ENCODE measurements around the gene MRPL58. TPM values are rescaled to one million over a fixed set of nuclear protein-coding genes. Genes with fewer than 3 reads are reported as not detected.
A peak's percentile ranks its signal among the peaks of the same experiment; 100 is the strongest.

MRPL58 gene
- polyA plus RNA-seq, 3 donors, result 18.9 to 52.6 (median 44.4) TPM

DNA sequence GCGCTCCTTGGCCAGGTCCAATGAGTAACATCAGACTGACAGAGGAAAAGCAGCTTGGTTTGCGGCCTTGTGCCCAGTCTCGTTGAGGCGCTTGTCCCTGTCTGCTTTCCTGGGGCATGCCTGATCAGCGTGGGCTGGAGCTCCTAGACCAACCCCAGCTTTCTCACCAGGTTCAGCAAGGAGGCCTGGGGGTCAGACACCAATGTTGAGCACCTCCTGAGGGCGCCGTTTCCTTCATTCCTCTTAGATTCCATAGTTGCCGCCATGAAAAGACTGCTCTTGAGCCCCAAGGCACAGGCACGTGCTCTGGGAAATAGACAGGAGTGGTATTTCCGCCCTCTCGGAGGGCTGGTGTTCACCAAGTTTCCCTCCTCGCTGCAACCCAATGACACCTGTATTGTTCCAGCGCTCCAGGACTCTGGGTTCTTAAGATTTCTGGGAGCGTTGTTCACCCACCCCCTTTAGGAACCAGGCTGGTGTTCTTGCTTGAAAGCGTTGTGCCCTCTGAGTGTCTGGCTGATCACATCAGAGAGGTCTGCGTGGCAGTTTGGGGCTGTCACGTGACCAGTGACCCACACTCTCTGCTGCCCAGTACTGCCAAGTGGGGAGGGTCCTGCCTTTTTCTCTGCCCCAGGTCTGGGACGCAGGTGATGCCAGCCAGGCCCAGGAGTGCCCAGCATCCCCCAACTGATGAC, 52.5 kb downstream of the MRPL58 start:
- H3K4me3 Mint-ChIP-seq, result no peak overlapping the region
- WGBS (ENCODE audit: insufficient coverage), result 97% methylated on average over 14 of the region's 18 CpGs
- Histone ChIP-seq H3K4me3 (replicated peaks in 1 of 3; ENCODE audit: low read depth in 2 of 3, low read length in 3 of 3) (no peak overlapping the region), H3K79me2 (ENCODE audit: insufficient read depth, low read length) (no peaks in the 10 kb centered on the region), H3K9me3 (replicated peaks in 1 of 2; ENCODE audit: control insufficient read depth in 1 of 2, insufficient read depth in 1 of 2, low read length in 2 of 2) (no peaks in the 10 kb centered on the region), H3K4me1 (ENCODE audit: control insufficient read depth in 1 of 2, insufficient read depth in 2 of 2, low read length in 2 of 2) (peaks cover 7 to 9% of the 10 kb centered on the region in 2 donors), H3K36me3 (replicated peaks in 1 of 2; ENCODE audit: control insufficient read depth in 1 of 2, insufficient read depth in 2 of 2, low read length in 2 of 2) (peaks cover 38 to 53% of the 10 kb centered on the region in 2 donors), H3K27ac (ENCODE audit: low read depth in 1 of 2, low read length in 2 of 2) (no peak overlapping the region), H3K9ac (ENCODE audit: insufficient read depth, low read length, poor library complexity, severe bottlenecking) (no peak overlapping the region), H4K20me1 (ENCODE audit: insufficient read depth, low read length) (no peaks in the 10 kb centered on the region), H3K27me3 (ENCODE audit: control insufficient read depth in 2 of 2, insufficient read depth in 2 of 2, low read length in 2 of 2) (no peaks in the 10 kb centered on the region), H2AFZ (ENCODE audit: insufficient read depth, low read depth, low read length, poor library complexity, severe bottlenecking) (no peak overlapping the region), H3K4me2 (replicated peaks; ENCODE audit: extremely low read depth, low read length, poor library complexity, severe bottlenecking) (no peak overlapping the region)
- DNase-seq, result no peak
- H3K27ac Mint-ChIP-seq, result no peak overlapping the region
- intact Hi-C loops (cut with micrococcal nuclease), result no loop called here
- H3K9me3 Mint-ChIP-seq, result no peaks in the 10 kb centered on the region
- TF ChIP-seq, protein P1, sequence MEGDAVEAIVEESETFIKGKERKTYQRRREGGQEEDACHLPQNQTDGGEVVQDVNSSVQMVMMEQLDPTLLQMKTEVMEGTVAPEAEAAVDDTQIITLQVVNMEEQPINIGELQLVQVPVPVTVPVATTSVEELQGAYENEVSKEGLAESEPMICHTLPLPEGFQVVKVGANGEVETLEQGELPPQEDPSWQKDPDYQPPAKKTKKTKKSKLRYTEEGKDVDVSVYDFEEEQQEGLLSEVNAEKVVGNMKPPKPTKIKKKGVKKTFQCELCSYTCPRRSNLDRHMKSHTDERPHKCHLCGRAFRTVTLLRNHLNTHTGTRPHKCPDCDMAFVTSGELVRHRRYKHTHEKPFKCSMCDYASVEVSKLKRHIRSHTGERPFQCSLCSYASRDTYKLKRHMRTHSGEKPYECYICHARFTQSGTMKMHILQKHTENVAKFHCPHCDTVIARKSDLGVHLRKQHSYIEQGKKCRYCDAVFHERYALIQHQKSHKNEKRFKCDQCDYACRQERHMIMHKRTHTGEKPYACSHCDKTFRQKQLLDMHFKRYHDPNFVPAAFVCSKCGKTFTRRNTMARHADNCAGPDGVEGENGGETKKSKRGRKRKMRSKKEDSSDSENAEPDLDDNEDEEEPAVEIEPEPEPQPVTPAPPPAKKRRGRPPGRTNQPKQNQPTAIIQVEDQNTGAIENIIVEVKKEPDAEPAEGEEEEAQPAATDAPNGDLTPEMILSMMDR (IDR thresholded peaks at IDR 0.05), result no peak
- peaks cover 48 to 54% of the 10 kb centered on the region in 2 donors for H3K36me3 Mint-ChIP-seq
- peaks cover 12% of the 10 kb centered on the region for H3K4me1 Mint-ChIP-seq
- peaks cover 0 to 3% (median 1%) of the 10 kb centered on the region in 3 donors for H3K27me3 Mint-ChIP-seq (ENCODE audit: low read depth in 3 of 3)

DNA sequence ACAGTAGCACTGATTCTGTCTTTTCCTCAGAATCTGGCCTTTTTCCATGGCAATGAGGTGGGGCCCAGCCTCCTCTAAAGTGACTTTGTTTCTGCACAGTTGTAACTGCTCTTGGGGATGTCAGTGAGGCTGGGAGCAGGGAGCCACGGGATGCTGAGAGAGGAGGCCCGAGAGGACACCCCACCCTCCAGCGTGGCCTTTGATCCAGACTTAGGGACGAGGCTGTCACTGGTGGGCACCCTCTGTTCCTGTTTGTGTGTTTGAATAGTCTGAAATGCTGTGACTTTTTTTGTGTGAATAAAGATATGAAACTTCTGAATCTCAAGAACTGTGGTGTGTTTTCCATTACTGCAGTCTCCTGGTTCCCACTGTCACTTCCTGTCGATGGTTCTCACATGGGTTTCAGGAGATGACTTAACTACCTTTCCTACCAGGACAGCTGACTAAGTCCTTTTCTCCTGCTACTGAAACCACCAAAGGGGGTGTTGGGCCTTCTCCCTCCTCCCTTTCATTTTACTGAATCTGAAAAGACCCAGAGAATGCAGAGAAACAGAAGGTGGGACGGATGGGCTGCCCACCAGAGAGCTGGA, 53.2 kb downstream of the MRPL58 start:
- no peak overlapping the region for H3K9ac ChIP-seq (ENCODE audit: insufficient read depth, low read length, poor library complexity, severe bottlenecking)
- WGBS (ENCODE audit: insufficient coverage), result 54% methylated on average over 5 of the region's 6 CpGs
- H4K20me1 ChIP-seq (ENCODE audit: insufficient read depth, low read length), result no peaks in the 10 kb centered on the region
- peaks cover 0 to 3% (median 1%) of the 10 kb centered on the region in 3 donors for H3K27me3 Mint-ChIP-seq (ENCODE audit: low read depth in 3 of 3)
- TF ChIP-seq, protein P1 (IDR thresholded peaks at IDR 0.05), result no peak
- H3K36me3 Mint-ChIP-seq, result peaks cover 44 to 48% of the 10 kb centered on the region in 2 donors
- no peaks in the 10 kb centered on the region for H3K9me3 Mint-ChIP-seq
- no peak overlapping the region for H3K27ac ChIP-seq (ENCODE audit: low read depth in 1 of 2, low read length in 2 of 2)
- no peaks in the 10 kb centered on the region for H3K79me2 ChIP-seq (ENCODE audit: insufficient read depth, low read length)
- H3K4me1 Mint-ChIP-seq, result peaks cover 12% of the 10 kb centered on the region
- H3K36me3 ChIP-seq (replicated peaks in 1 of 2; ENCODE audit: control insufficient read depth in 1 of 2, insufficient read depth in 2 of 2, low read length in 2 of 2), result peaks cover 37 to 47% of the 10 kb centered on the region in 2 donors
- H3K4me1 ChIP-seq (ENCODE audit: control insufficient read depth in 1 of 2, insufficient read depth in 2 of 2, low read length in 2 of 2), result peaks cover 7 to 9% of the 10 kb centered on the region in 2 donors
- H3K4me3 ChIP-seq (replicated peaks in 1 of 3; ENCODE audit: low read depth in 2 of 3, low read length in 3 of 3), result no peak overlapping the region
- no peak for DNase-seq
- intact Hi-C loops (cut with micrococcal nuclease), result no loop called here
- no peaks in the 10 kb centered on the region for H3K27me3 ChIP-seq (ENCODE audit: control insufficient read depth in 2 of 2, insufficient read depth in 2 of 2, low read length in 2 of 2)
- H2AFZ ChIP-seq (ENCODE audit: insufficient read depth, low read depth, low read length, poor library complexity, severe bottlenecking), result no peak overlapping the region
- H3K4me3 Mint-ChIP-seq, result no peak overlapping the region
- no peak overlapping the region for H3K4me2 ChIP-seq (replicated peaks; ENCODE audit: extremely low read depth, low read length, poor library complexity, severe bottlenecking)
- peak overlapping the region in 2 of 7 donors; percentile 18 to 54 for H3K27ac Mint-ChIP-seq
- no peaks in the 10 kb centered on the region for H3K9me3 ChIP-seq (replicated peaks in 1 of 2; ENCODE audit: control insufficient read depth in 1 of 2, insufficient read depth in 1 of 2, low read length in 2 of 2)
